IPS-18c (cell line): ENCODE results near the gene PIPOX.
"Not testable (repeated sequence)": the region's sequence is repeated elsewhere in the genome, so short reads cannot be mapped to it uniquely, and the experiment has no call there.

Experiments
- H3K4me3 ChIP-seq: 2 replicates; pipeline ENCODE4 v1.7.0; 2013; ENCODE audit warnings: low read depth, mild to moderate bottlenecking, low read length, moderate library complexity; ENCODE audit not compliant: insufficient read depth
- H3K9me3 ChIP-seq: one replicate; pipeline ENCODE4 v1.6.1; 2013; ENCODE audit warnings: mild to moderate bottlenecking, low read length, moderate library complexity; ENCODE audit not compliant: control insufficient read depth, insufficient read depth

The PIPOX gene

GRCh38 chr17:29080323-29080722, 37.4 kb downstream of the PIPOX start:
- H3K4me3 ChIP-seq: no peak overlapping the region

DNA sequence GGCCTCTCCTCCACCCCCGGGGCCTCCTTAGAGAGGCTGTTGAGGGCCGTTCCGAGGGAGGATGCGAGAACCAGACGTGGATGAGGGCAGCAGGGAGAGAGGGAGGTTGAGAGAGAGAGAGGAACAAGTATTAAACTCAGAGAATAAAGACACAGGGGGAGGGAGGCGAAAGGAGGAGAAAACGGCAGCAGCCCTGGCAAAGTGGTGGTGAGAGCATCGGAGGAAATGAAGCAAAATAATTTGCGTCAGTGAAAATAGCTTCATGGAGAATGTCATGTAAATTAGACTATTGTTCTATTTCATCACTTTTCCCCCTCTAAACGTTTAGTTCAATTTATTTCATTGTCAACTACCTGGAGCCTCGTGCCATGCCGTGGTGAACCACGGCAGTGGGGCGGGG, 38.0 kb downstream of the PIPOX start:
- H3K9me3 ChIP-seq: no peaks in the 10 kb centered on the region
- no peak overlapping the region for H3K4me3 ChIP-seq

More at GRCh38 chr17:29080323-29080722, 37.4 kb downstream of the PIPOX start:
- H3K9me3 ChIP-seq: no peaks in the 10 kb centered on the region

GRCh38 chr17:29084541-29085146, 41.7 kb downstream of the PIPOX start:
- Histone ChIP-seq H3K4me3 (no peak overlapping the region), H3K9me3 (no peaks in the 10 kb centered on the region)

DNA sequence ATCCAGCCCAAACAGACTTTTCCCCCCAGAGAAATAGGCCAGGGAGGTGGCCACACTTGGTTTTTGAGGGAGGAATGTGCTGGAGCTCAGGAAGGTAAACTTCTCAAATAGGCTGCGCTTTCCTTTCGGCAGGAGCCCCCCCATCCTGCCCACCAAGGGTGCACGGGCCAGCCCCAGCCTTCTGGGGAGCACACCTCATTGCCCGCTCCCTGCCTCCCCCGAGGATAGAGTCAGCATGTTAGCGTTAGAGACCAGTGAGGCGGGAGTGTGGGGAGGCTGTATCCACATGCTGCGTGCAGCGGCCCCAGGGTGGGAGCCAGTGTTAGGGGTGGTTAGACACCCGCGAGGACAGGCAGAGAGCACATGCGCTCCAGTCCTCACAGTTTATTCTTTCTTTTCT, 42.3 kb downstream of the PIPOX start:
- Histone ChIP-seq H3K4me3 (no peak overlapping the region), H3K9me3 (no peaks in the 10 kb centered on the region)

DNA sequence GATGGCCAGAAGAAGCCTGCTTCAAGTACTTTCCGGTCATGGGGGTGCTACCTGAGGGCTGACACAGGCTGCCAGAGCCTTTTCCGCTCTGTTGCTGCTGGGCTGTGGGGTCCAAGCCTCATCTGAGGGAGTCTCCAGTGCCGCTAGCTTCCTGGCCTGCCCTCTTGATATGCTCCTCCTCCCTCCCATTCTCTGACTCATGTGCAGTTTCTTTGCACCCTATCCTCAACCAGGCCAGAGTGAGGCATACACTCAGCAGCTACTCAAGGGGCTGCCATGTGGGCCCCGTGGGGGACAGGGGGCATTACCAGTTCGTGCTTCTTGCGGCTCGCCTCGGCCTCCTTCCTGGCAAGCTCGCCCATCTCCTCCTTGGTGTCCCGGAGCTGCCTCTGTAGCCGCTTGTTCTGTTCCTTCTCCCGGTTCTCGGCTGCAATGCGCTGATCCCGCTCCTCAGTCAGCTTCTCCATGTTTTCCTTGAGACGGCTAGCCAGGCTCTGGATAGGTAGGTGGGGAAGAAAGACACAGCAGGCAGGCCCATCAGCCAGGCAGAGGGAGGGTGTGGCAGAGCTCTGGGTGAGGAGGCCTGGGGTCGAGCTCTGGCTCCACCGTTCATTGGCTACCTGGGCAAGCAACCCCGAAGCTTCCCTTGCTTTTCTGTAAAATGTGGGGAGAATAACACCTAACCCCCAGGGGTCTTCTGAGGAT, 43.8 kb downstream of the PIPOX start:
- no peak overlapping the region for H3K4me3 ChIP-seq
- no peaks in the 10 kb centered on the region for H3K9me3 ChIP-seq

GRCh38 chr17:29088782-29089181, 45.8 kb downstream of the PIPOX start:
- not testable (repeated sequence) for H3K4me3 ChIP-seq, H3K9me3 ChIP-seq

- Histone ChIP-seq H3K9me3 (no peaks in the 10 kb centered on the region), H3K4me3 (no peak overlapping the region)
Observed at GRCh38 chr17:29089601-29090044, 46.7 kb downstream of the PIPOX start.

- H3K4me3 ChIP-seq: no peak overlapping the region
- H3K9me3 ChIP-seq: no peaks in the 10 kb centered on the region
Observed at GRCh38 chr17:29090108-29090507, 47.2 kb downstream of the PIPOX start.

- Histone ChIP-seq H3K9me3 (no peaks in the 10 kb centered on the region), H3K4me3 (no peak overlapping the region)
Observed at GRCh38 chr17:29090750-29091605, 48.0 kb downstream of the PIPOX start.

DNA sequence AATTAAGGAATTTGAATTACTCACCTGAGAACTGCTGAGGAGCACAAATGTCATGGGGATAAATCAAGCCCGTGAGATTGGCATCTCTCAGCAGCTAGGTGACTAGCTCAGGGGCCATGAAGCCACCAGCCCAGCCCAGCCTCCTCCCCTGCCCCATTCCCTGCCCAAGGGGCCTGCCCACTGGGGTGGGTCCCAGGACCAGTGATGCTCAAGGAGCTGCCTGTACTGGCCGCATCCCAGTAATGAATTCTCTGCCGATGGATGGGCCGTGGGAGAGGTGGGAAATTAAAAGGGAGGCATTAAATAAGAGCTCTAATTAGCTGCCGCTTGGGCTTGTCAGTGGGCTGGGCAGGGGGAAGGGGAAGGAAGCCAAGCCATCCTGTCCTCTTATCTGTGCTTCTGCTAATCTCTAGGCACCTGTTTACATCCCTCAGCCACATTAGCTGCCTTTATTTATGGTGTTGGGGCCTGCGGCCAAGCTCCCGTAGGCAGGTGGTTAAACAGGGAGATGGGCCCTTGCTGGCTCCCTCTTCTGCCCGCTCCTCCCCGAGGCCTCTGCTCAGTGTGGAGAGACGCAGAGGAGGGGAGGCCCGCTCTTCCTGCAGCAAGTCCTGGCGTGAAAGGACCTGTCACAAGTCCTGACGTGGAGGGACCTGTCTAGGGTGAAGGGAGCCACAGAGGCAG, 48.8 kb downstream of the PIPOX start:
- no peaks in the 10 kb centered on the region for H3K9me3 ChIP-seq
- no peak overlapping the region for H3K4me3 ChIP-seq

- Histone ChIP-seq H3K4me3 (no peak overlapping the region), H3K9me3 (no peaks in the 10 kb centered on the region)
Observed at GRCh38 chr17:29093090-29093871, 50.3 kb downstream of the PIPOX start.

DNA sequence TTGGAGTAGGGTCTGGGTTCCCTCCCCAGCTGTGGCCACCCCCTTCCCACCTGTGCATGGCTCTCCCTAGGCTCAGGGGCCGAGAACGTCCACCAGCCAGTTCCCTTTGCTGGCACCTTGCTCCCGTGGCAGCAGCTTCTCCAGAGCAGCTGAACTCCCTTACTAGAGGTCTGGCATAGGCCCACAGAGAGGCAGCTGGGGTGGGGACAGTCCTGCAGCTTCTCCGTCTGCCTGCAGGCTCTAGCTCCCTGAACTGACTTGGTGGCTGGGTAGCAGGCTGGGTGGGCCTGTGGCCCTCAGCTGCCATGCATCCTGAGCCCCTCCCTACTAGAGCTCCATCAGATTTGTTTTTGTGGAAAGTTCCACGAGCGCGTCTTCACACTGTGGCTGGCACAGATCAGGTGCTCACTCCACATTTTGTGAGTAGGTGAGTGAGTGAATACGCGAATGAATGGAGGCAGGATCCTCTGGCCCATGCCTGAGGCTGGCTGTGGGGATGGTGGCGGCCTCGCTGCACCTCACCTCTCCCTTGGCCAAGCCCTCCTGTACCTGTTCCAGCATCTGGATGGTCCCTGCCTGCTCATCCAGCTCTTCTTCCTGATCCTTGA, 51.3 kb downstream of the PIPOX start:
- Histone ChIP-seq H3K9me3 (no peaks in the 10 kb centered on the region), H3K4me3 (no peak overlapping the region)

DNA sequence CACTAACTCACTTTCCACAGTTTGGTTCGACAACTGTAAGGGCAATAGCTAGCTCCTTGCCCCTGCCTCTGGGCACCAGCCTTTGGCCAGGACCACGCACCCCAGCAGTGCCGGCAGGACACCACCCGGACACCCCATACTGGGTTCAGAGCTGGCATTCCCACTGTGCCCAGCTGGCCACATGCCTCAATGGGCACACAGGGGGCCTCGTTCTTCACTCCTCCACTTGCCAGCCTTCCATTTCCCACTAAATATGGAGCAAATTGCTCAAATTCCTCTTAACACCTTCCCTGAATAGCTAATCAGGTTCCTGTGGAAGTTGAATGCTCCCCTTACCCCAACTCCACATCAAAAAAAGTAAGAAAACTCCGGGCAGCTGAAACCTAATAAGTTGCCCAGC, 52.5 kb downstream of the PIPOX start:
- H3K9me3 ChIP-seq: no peaks in the 10 kb centered on the region
- H3K4me3 ChIP-seq: no peak overlapping the region

GRCh38 chr17:29096094-29096493, 53.2 kb downstream of the PIPOX start:
- H3K9me3 ChIP-seq: no peaks in the 10 kb centered on the region
- H3K4me3 ChIP-seq: no peak overlapping the region

- no peak overlapping the region for H3K4me3 ChIP-seq
Observed at GRCh38 chr17:29099527-29099926, 56.6 kb downstream of the PIPOX start.

GRCh38 chr17:29100296-29100695, 57.4 kb downstream of the PIPOX start:
- H3K4me3 ChIP-seq: no peak overlapping the region
- no peaks in the 10 kb centered on the region for H3K9me3 ChIP-seq

More at GRCh38 chr17:29099527-29099926, 56.6 kb downstream of the PIPOX start:
- no peaks in the 10 kb centered on the region for H3K9me3 ChIP-seq
